Colonic mucosa (tissue), 4 donors: Measurements from ENCODE around the gene UBE2Q1. TPM values are rescaled to one million over a fixed set of nuclear protein-coding genes. Genes with fewer than 3 reads are reported as not detected.

Source experiments
- DNase-seq: peaks from one replicate; pipeline ENCODE4 v3.0.0-alpha.2; 2020
- H3K27ac ChIP-seq: fragments of 200-600 bp; one replicate; pipeline ENCODE4 v1.8.0; 2021
- H3K27me3 ChIP-seq: fragments of 200-600 bp; one replicate; pipeline ENCODE4 v1.8.0; 2021
- H3K36me3 ChIP-seq: fragments of 200-600 bp; one replicate; pipeline ENCODE4 v1.8.0; 2021
- H3K4me1 ChIP-seq: fragments of 200-600 bp; one replicate; pipeline ENCODE4 v1.8.0; 2021; ENCODE audit warnings: mild to moderate bottlenecking
- H3K4me3 ChIP-seq: fragments of 200-600 bp; one replicate; pipeline ENCODE4 v1.8.0; 2021
- H3K9ac ChIP-seq, 2 donors: one replicate each; pipeline ENCODE4 v1.7.0; 2013; ENCODE audit warnings: control low read depth in 2 of 2, low read depth in 2 of 2, low read length in 2 of 2
- H3K9me3 ChIP-seq: fragments of 200-600 bp; one replicate; pipeline ENCODE4 v1.8.0; 2021
- intact Hi-C: fragments of 100-400 bp; cut with DNase I; formaldehyde crosslinking; loops from one replicate; pipeline ENCODE4 v1.14.1; 2022
- total RNA-seq, 2 donors: library from RNA; stranded (reverse); fragmentation: NEBNext Ultra II Directional in 1 of 2; extraction: Animal tissue kit (Norgen Biotek cat#: 25700) in 1 of 2; gene quantifications; one replicate each; pipeline ENCODE4 v1.2.1, GENCODE V29; 2021
- TF ChIP-seq, protein P1 (sequence below): fragments of 200-600 bp; IDR thresholded peaks from one replicate; pipeline ENCODE4 v1.8.0; 2022; ENCODE audit warnings: antibody characterized with exemption, mild to moderate bottlenecking
- donor health status: healthy.
- donor health status: DM: no; HTN: no; CAD: no.
- donor health status: DM: no; HTN: no; CAD: no.

The UBE2Q1 gene
- total RNA-seq, 2 donors from 2014 or later: 74.1 to 86.1 TPM

GRCh38 chr1:154529308-154529707 lies 29.2 kb downstream of the UBE2Q1 start:
- no peak overlapping the region for H3K27ac ChIP-seq
- H3K9me3 ChIP-seq: no peaks in the 10 kb centered on the region
- intact Hi-C loops: no loop called here
- DNase-seq: no peak
- H3K4me3 ChIP-seq: no peak overlapping the region
- H3K9ac ChIP-seq: no peak overlapping the region
- TF ChIP-seq, protein P1, sequence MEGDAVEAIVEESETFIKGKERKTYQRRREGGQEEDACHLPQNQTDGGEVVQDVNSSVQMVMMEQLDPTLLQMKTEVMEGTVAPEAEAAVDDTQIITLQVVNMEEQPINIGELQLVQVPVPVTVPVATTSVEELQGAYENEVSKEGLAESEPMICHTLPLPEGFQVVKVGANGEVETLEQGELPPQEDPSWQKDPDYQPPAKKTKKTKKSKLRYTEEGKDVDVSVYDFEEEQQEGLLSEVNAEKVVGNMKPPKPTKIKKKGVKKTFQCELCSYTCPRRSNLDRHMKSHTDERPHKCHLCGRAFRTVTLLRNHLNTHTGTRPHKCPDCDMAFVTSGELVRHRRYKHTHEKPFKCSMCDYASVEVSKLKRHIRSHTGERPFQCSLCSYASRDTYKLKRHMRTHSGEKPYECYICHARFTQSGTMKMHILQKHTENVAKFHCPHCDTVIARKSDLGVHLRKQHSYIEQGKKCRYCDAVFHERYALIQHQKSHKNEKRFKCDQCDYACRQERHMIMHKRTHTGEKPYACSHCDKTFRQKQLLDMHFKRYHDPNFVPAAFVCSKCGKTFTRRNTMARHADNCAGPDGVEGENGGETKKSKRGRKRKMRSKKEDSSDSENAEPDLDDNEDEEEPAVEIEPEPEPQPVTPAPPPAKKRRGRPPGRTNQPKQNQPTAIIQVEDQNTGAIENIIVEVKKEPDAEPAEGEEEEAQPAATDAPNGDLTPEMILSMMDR: no peak
- no peaks in the 10 kb centered on the region for H3K27me3 ChIP-seq
- no peaks in the 10 kb centered on the region for H3K36me3 ChIP-seq
- no peaks in the 10 kb centered on the region for H3K4me1 ChIP-seq

GRCh38 chr1:154527192-154527591 lies 31.3 kb downstream of the UBE2Q1 start:
- no peaks in the 10 kb centered on the region for H3K36me3 ChIP-seq
- H3K27me3 ChIP-seq: no peaks in the 10 kb centered on the region
- no peak overlapping the region for H3K27ac ChIP-seq
- H3K4me3 ChIP-seq: no peak overlapping the region
- DNase-seq: no peak
- TF ChIP-seq, protein P1: no peak
- intact Hi-C loops: no loop called here
- no peaks in the 10 kb centered on the region for H3K4me1 ChIP-seq
- H3K9me3 ChIP-seq: no peaks in the 10 kb centered on the region
- H3K9ac ChIP-seq: no peak overlapping the region

GRCh38 chr1:154524881-154525280 lies 33.6 kb downstream of the UBE2Q1 start:
- Histone ChIP-seq H3K36me3 (no peaks in the 10 kb centered on the region), H3K4me1 (no peaks in the 10 kb centered on the region), H3K4me3 (no peak overlapping the region), H3K9me3 (no peaks in the 10 kb centered on the region), H3K27me3 (no peaks in the 10 kb centered on the region), H3K9ac (no peak overlapping the region), H3K27ac (no peak overlapping the region)
- no peak for DNase-seq
- TF ChIP-seq, protein P1: no peak
- intact Hi-C loops: no loop called here

- Histone ChIP-seq H3K36me3 (no peaks in the 10 kb centered on the region), H3K9ac (no peak overlapping the region), H3K4me1 (no peaks in the 10 kb centered on the region), H3K9me3 (no peaks in the 10 kb centered on the region), H3K27me3 (no peaks in the 10 kb centered on the region), H3K4me3 (no peak overlapping the region), H3K27ac (no peak overlapping the region)
- intact Hi-C loops: no loop called here
- TF ChIP-seq, protein P1: no peak
- DNase-seq: no peak
Measured at GRCh38 chr1:154521695-154522094, 36.8 kb downstream of the UBE2Q1 start.

GRCh38 chr1:154520333-154520732 lies 38.1 kb downstream of the UBE2Q1 start:
- no peak overlapping the region for H3K27ac ChIP-seq
- DNase-seq: no peak
- no peaks in the 10 kb centered on the region for H3K27me3 ChIP-seq
- H3K9ac ChIP-seq: no peak overlapping the region
- intact Hi-C loops: no loop called here
- TF ChIP-seq, protein P1: no peak
- H3K4me1 ChIP-seq: no peaks in the 10 kb centered on the region
- no peaks in the 10 kb centered on the region for H3K9me3 ChIP-seq
- no peaks in the 10 kb centered on the region for H3K36me3 ChIP-seq
- no peak overlapping the region for H3K4me3 ChIP-seq

DNA sequence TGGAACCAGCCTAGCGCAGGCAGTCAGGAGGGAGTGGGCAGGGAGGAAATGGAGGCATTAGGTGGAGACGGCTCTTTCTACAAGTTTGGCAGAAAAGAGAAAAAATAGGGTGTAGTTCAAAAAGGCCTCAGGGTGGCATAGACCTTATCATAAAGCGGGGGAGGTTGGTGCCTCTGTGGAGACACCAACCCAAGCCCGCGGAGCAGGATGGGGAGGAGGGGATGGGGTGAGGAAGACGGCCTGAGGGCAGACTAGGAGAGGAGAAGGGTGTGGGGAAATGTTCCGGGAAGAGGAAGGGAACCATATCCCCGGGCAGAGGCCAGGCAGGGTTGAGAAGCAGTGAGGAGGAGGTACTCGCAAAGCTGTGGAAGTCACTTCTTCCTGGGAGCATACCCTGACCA lies 38.9 kb downstream of the UBE2Q1 start:
- TF ChIP-seq, protein P1: no peak
- Histone ChIP-seq H3K27ac (no peak overlapping the region), H3K27me3 (no peaks in the 10 kb centered on the region), H3K36me3 (no peaks in the 10 kb centered on the region), H3K4me1 (no peaks in the 10 kb centered on the region), H3K9me3 (no peaks in the 10 kb centered on the region), H3K4me3 (no peak overlapping the region), H3K9ac (no peak overlapping the region)
- DNase-seq: no peak
- intact Hi-C loops: no loop called here
